BE2C (cell line): Measurements from ENCODE around the gene TRIM25.

ENCODE experiments used
- DNase-seq: peaks from one replicate; pipeline ENCODE4 v3.0.0-alpha.2; 2020
- H3K27me3 ChIP-seq: fragments of 250-450 bp; sonication (Bioruptor Pico); 2 replicates; pipeline ENCODE4 v1.5.1; 2020; ENCODE audit warnings: mild to moderate bottlenecking
- H3K36me3 ChIP-seq: fragments of 250-450 bp; sonication (Bioruptor Pico); 2 replicates; pipeline ENCODE4 v1.5.1; 2020; ENCODE audit warnings: mild to moderate bottlenecking
- H3K4me1 ChIP-seq: fragments of 250-450 bp; sonication (Bioruptor Pico); 2 replicates; pipeline ENCODE4 v1.5.1; 2020
- H3K4me3 ChIP-seq: 2 replicates; pipeline ENCODE4 v1.5.1; 2011; ENCODE audit warnings: low read depth, low read length
- H3K9me3 ChIP-seq: fragments of 250-450 bp; sonication (Bioruptor Pico); 2 replicates; pipeline ENCODE4 v1.5.1; 2020
- CTCF ChIP-seq: IDR thresholded peaks from 2 replicates; pipeline ENCODE4 v1.5.1; 2012; ENCODE audit warnings: mild to moderate bottlenecking, low read depth, low read length

The TRIM25 gene

GRCh38 chr17:56866076-56866475 is 47.8 kb downstream of the TRIM25 start:
- Histone ChIP-seq H3K4me3 (no peak overlapping the region), H3K4me1 (no peaks in the 10 kb centered on the region), H3K9me3 (no peaks in the 10 kb centered on the region), H3K36me3 (no peaks in the 10 kb centered on the region), H3K27me3 (peaks cover 41% of the 10 kb centered on the region)
- DNase-seq, result no peak
- no peak for TF ChIP-seq CTCF

- no peak for DNase-seq
- H3K27me3 ChIP-seq, result peaks cover 50% of the 10 kb centered on the region
- no peak overlapping the region for H3K4me3 ChIP-seq
- no peaks in the 10 kb centered on the region for H3K9me3 ChIP-seq
- no peak for TF ChIP-seq CTCF
- no peaks in the 10 kb centered on the region for H3K36me3 ChIP-seq
- no peaks in the 10 kb centered on the region for H3K4me1 ChIP-seq
Observed at GRCh38 chr17:56863974-56864373, 49.9 kb downstream of the TRIM25 start.

GRCh38 chr17:56861899-56862298 is 52.0 kb downstream of the TRIM25 start:
- no peak for TF ChIP-seq CTCF
- no peak for DNase-seq
- Histone ChIP-seq H3K4me3 (no peak overlapping the region), H3K9me3 (no peaks in the 10 kb centered on the region), H3K27me3 (peaks cover 50% of the 10 kb centered on the region), H3K4me1 (no peaks in the 10 kb centered on the region), H3K36me3 (no peaks in the 10 kb centered on the region)

- no peaks in the 10 kb centered on the region for H3K36me3 ChIP-seq
- peaks cover 47% of the 10 kb centered on the region for H3K27me3 ChIP-seq
- TF ChIP-seq CTCF, result no peak
- DNase-seq, result no peak
- H3K9me3 ChIP-seq, result no peaks in the 10 kb centered on the region
- H3K4me3 ChIP-seq, result no peak overlapping the region
- H3K4me1 ChIP-seq, result no peaks in the 10 kb centered on the region
Observed at GRCh38 chr17:56851008-56851407, 62.8 kb downstream of the TRIM25 start.

GRCh38 chr17:56850591-56850990 is 63.3 kb downstream of the TRIM25 start:
- no peaks in the 10 kb centered on the region for H3K36me3 ChIP-seq
- peaks cover 51% of the 10 kb centered on the region for H3K27me3 ChIP-seq
- H3K4me3 ChIP-seq, result no peak overlapping the region
- TF ChIP-seq CTCF, result no peak
- no peak for DNase-seq
- H3K4me1 ChIP-seq, result no peaks in the 10 kb centered on the region
- H3K9me3 ChIP-seq, result no peaks in the 10 kb centered on the region

GRCh38 chr17:56849131-56849530 is 64.7 kb downstream of the TRIM25 start:
- Histone ChIP-seq H3K36me3 (no peaks in the 10 kb centered on the region), H3K4me3 (no peak overlapping the region), H3K9me3 (no peaks in the 10 kb centered on the region), H3K4me1 (no peaks in the 10 kb centered on the region), H3K27me3 (peaks cover 58% of the 10 kb centered on the region)
- DNase-seq, result no peak
- TF ChIP-seq CTCF, result no peak
